HCT116 (cell line): ENCODE results near the gene MID1. TPM values are rescaled to one million over a fixed set of nuclear protein-coding genes. Genes with fewer than 3 reads are reported as not detected.
"Not testable (repeated sequence)": the region's sequence is repeated elsewhere in the genome, so short reads cannot be mapped to it uniquely, and the experiment has no call there.

Experiments
- ATAC-seq: fragments of 200-7000 bp; cut with Tn5 transposase; 2 replicates; pipeline ENCODE4 v1.9.1; 2020; ENCODE audit warnings: mild to moderate bottlenecking, moderate library complexity
- BruUV-seq: library from RNA; stranded (reverse); fragments of 400-500 nt; replicated peaks from 2 replicates; lab custom pipeline; 2021; lab: Mats Ljungman, UMichigan
- CTCF ChIA-PET: fragments of 300-600 bp; sonication (Branson Sonifier 250); formaldehyde crosslinking; loops from one replicate; lab custom pipeline; 2021; ENCODE audit warnings: antibody characterized with exemption; lab: Charles Lee
- POLR2A ChIA-PET: fragments of 300-600, 350-600 bp; sonication (Branson Sonifier 250); formaldehyde crosslinking; loops from one replicate; lab custom pipeline; 2021; ENCODE audit warnings: antibody characterized with exemption; lab: Charles Lee
- RAD21 ChIA-PET, 2 experiments: fragments of 300-600 bp; sonication (Branson Sonifier 250); formaldehyde crosslinking; loops; one replicate each; lab custom pipeline; 2023; ENCODE audit warnings: low total read pairs in 2 of 2; ENCODE audit not compliant: uncharacterized antibody in 2 of 2, unreplicated experiment in 2 of 2, low non-redundant PET in 1 of 2; lab: Charles Lee
- DNase-seq: peaks from one replicate; pipeline ENCODE4 v3.0.0-alpha.2; 2010; ENCODE audit warnings: low read depth, low spot score
- H2AFZ ChIP-seq: fragments of 200-600 bp; shearing (Covaris generic), sonication (generic); 2 replicates; pipeline ENCODE4 v1.6.1; 2017; ENCODE audit warnings: low read depth, mixed run types, mixed read lengths, antibody characterized with exemption, low read length; ENCODE audit not compliant: poor library complexity, severe bottlenecking
- H3K27ac ChIP-seq: 2 replicates; pipeline ENCODE4 v1.5.1; 2012; ENCODE audit warnings: low read depth, low read length
- H3K27me3 ChIP-seq: fragments of 200-600 bp; sonication (generic); 2 replicates; pipeline ENCODE4 v1.6.1; 2016; ENCODE audit warnings: mixed run types, low read length, mixed read lengths; ENCODE audit not compliant: insufficient read depth
- H3K36me3 ChIP-seq, 2 experiments: fragments of 200-500 bp in 1 of 2; fragments of 200-600 bp in 1 of 2; sonication (Bioruptor generic) in 1 of 2; sonication (generic) in 1 of 2; 2 replicates each; pipeline versions ENCODE4 v1.5.1 to v1.6.1; 2014 to 2016; ENCODE audit warnings: low read length in 2 of 2, inconsistent platforms in 1 of 2, mixed read lengths in 1 of 2, mixed run types in 1 of 2; ENCODE audit not compliant: insufficient read depth in 2 of 2, control insufficient read depth in 1 of 2
- H3K4me1 ChIP-seq, 2 experiments: fragments of 200-600 bp in 1 of 2; sonication (generic) in 1 of 2; 2 replicates each; pipeline versions ENCODE4 v1.5.1 to v1.6.1; 2012 to 2017; ENCODE audit warnings: low read length in 2 of 2, inconsistent platforms in 1 of 2, mild to moderate bottlenecking in 1 of 2, mixed read lengths in 1 of 2, mixed run types in 1 of 2, moderate library complexity in 1 of 2; ENCODE audit not compliant: insufficient read depth in 2 of 2, control insufficient read depth in 1 of 2
- H3K4me2 ChIP-seq: fragments of 200-600 bp; sonication (generic); 2 replicates; pipeline ENCODE4 v1.6.1; 2017; ENCODE audit warnings: mixed run types, low read length, mixed read lengths
- H3K4me3 ChIP-seq, 2 experiments: fragments of 200-600 bp in 1 of 2; sonication (generic) in 1 of 2; replicated peaks in 1 of 2; 2 replicates each; pipeline ENCODE4 v1.5.1; 2011 to 2016; ENCODE audit warnings: low read length in 2 of 2, control low read depth in 1 of 2, low read depth in 1 of 2, mild to moderate bottlenecking in 1 of 2, mixed read lengths in 1 of 2, mixed run types in 1 of 2
- H3K79me2 ChIP-seq: fragments of 200-600 bp; sonication (generic); 2 replicates; pipeline ENCODE4 v1.6.1; 2017; ENCODE audit warnings: mild to moderate bottlenecking, mixed run types, low read length, moderate library complexity, mixed read lengths; ENCODE audit not compliant: insufficient read depth
- H3K9ac ChIP-seq: fragments of 200-600 bp; sonication (generic); 2 replicates; pipeline ENCODE4 v1.6.1; 2016; ENCODE audit warnings: low read length, mixed read lengths
- H3K9me2 ChIP-seq: fragments of 200-600 bp; sonication (generic), shearing (Covaris generic); 2 replicates; pipeline ENCODE4 v1.6.1; 2017; ENCODE audit warnings: mixed run types, mild to moderate bottlenecking, moderate library complexity; ENCODE audit not compliant: insufficient read depth
- H3K9me3 ChIP-seq, 2 experiments: fragments of 200-500 bp in 1 of 2; fragments of 200-600 bp in 1 of 2; sonication (Bioruptor generic) in 1 of 2; sonication (generic) in 1 of 2; 2 replicates each; pipeline ENCODE4 v1.6.1; 2014 to 2017; ENCODE audit warnings: low read length in 2 of 2, mixed read lengths in 2 of 2, inconsistent platforms in 1 of 2, low read depth in 1 of 2, mild to moderate bottlenecking in 1 of 2, mixed run types in 1 of 2, moderate library complexity in 1 of 2; ENCODE audit not compliant: control insufficient read depth in 1 of 2, insufficient read depth in 1 of 2
- H4K20me1 ChIP-seq: fragments of 200-600 bp; sonication (generic), shearing (Covaris generic); 2 replicates; pipeline ENCODE4 v1.6.1; 2017; ENCODE audit warnings: mixed run types, mild to moderate bottlenecking, moderate library complexity; ENCODE audit not compliant: insufficient read depth
- CTCF ChIP-seq, 3 experiments: fragments of 200-600 bp in 1 of 3; sonication (generic) in 1 of 3; IDR thresholded peaks in 2 of 3; conservative IDR thresholded peaks in 1 of 3; 2 replicates each; pipeline ENCODE4 v1.5.1; 2012 to 2017; ENCODE audit warnings: low read depth in 2 of 3, low read length in 2 of 3, antibody characterized with exemption in 1 of 3, borderline replicate concordance in 1 of 3, control low read depth in 1 of 3, mild to moderate bottlenecking in 1 of 3, mixed read lengths in 1 of 3, mixed run types in 1 of 3, moderate library complexity in 1 of 3; ENCODE audit not compliant: insufficient read depth in 1 of 3
- POLR2A ChIP-seq: IDR thresholded peaks from 2 replicates; pipeline ENCODE4 v1.7.0; 2011; ENCODE audit warnings: borderline replicate concordance; ENCODE audit not compliant: insufficient read depth, insufficient read length; ENCODE audit errors: extremely low read depth
- REST ChIP-seq: IDR thresholded peaks from 2 replicates; pipeline ENCODE4 v1.6.1; 2012; ENCODE audit warnings: low read depth
- SIN3A ChIP-seq: IDR thresholded peaks from 2 replicates; pipeline ENCODE4 v1.6.1; 2012; ENCODE audit warnings: low read depth
- SP1 ChIP-seq: IDR thresholded peaks from 2 replicates; pipeline ENCODE4 v1.6.1; 2012; ENCODE audit warnings: low read depth
- SRF ChIP-seq: IDR thresholded peaks from 2 replicates; pipeline ENCODE4 v1.6.1; 2012; ENCODE audit warnings: low read depth
- ZBTB33 ChIP-seq: IDR thresholded peaks from 2 replicates; pipeline ENCODE4 v1.6.1; 2011; ENCODE audit warnings: mild to moderate bottlenecking, low read length, moderate library complexity; ENCODE audit not compliant: insufficient replicate concordance; ENCODE audit errors: extremely low read depth
- intact Hi-C: fragments of 100-400 bp; cut with micrococcal nuclease; formaldehyde crosslinking; loops from 2 replicates; pipeline ENCODE4 v1.10.0; 2022
- total RNA-seq: library from RNA; stranded (reverse); gene quantifications from one replicate; pipeline ENCODE4 v1.2.1, GENCODE V29; 2021; ENCODE audit not compliant: unreplicated experiment

Gene MID1
- total RNA-seq, 1 experiment from 2014 or later = 48.8 TPM

GRCh38 chrX:10589098-10589497 is 31.3 kb downstream of the MID1 start (continued):
- no peak for TF ChIP-seq SRF

GRCh38 chrX:10584882-10585281 is 35.5 kb downstream of the MID1 start:
- H3K4me2 ChIP-seq, H3K9me3 ChIP-seq, RAD21 ChIA-PET, BruUV-seq, H3K4me3 ChIP-seq, H3K27me3 ChIP-seq, H2AFZ ChIP-seq, H3K36me3 ChIP-seq, POLR2A ChIA-PET, CTCF ChIA-PET, DNase-seq, H3K9me2 ChIP-seq, H3K9ac ChIP-seq, ATAC-seq, H3K27ac ChIP-seq, H4K20me1 ChIP-seq, intact Hi-C loops: not testable (repeated sequence)
- peaks cover 33 to 43% of the 10 kb centered on the region in 2 experiments for H3K4me1 ChIP-seq
- peaks cover 79% of the 10 kb centered on the region for H3K79me2 ChIP-seq

GRCh38 chrX:10582945-10583344 is 37.4 kb downstream of the MID1 start:
- Histone ChIP-seq H3K9me2 (no peaks in the 10 kb centered on the region), H3K4me2 (peak overlapping the region; percentile 30), H3K4me3 (no peak overlapping the region), H3K4me1 (peaks cover 42 to 62% of the 10 kb centered on the region in 2 experiments), H3K36me3 (no peaks in the 10 kb centered on the region), H3K9me3 (no peaks in the 10 kb centered on the region), H2AFZ (no peak overlapping the region), H3K27ac (peak overlapping the region; percentile 85; the same call in 1 of the 2 replicates), H4K20me1 (no peaks in the 10 kb centered on the region), H3K27me3 (no peaks in the 10 kb centered on the region), H3K79me2 (peaks cover 83% of the 10 kb centered on the region), H3K9ac (no peak overlapping the region)
- POLR2A ChIA-PET = no interaction called here
- DNase-seq = no peak
- no peak for ATAC-seq
- CTCF ChIA-PET = interaction anchor here (1.8 kb wide), 1 partner anchor 15 kb away, joined by 4 read pairs; no protein-coding TSS in a partner anchor
- RAD21 ChIA-PET = no interaction called here
- no peak for TF ChIP-seq SP1
- no peak for TF ChIP-seq SIN3A
- no peak for TF ChIP-seq ZBTB33
- no peak for TF ChIP-seq REST
- TF ChIP-seq POLR2A = no peak
- TF ChIP-seq CTCF (IDR thresholded peaks at IDR 0.05 in 2 of 3, conservative IDR thresholded peaks at IDR 0.05 in 1 of 3; ENCODE audit: borderline replicate concordance in 1 of 3, insufficient read depth in 1 of 3, low read depth in 2 of 3, low read length in 2 of 3) = no peak
- intact Hi-C loops = no loop called here
- no TSS peak for BruUV-seq
